Hematopoietic multipotent progenitor cell treated with erythropoietin and hydrocortisone succinate and interleukin-3 and kit ligand, for 6 days (in vitro differentiated cells): ENCODE results near the gene PSMC3IP.
"Not testable (repeated sequence)": the region's sequence is repeated elsewhere in the genome, so short reads cannot be mapped to it uniquely, and the experiment has no call there.

Experiments used
- DNase-seq: peaks from one replicate; pipeline ENCODE4 v3.0.0-alpha.2; 2015

PSMC3IP gene

GRCh38 chr17:42559075-42559474, 18.5 kb downstream of the PSMC3IP start:
- no peak for DNase-seq

- DNase-seq: not testable (repeated sequence)
Measured at GRCh38 chr17:42555961-42556617, 21.4 kb downstream of the PSMC3IP start.

GRCh38 chr17:42555122-42555622, 22.4 kb downstream of the PSMC3IP start:
- DNase-seq: no peak

- peak; percentile 89 for DNase-seq
Measured at GRCh38 chr17:42554250-42555121, 23.0 kb downstream of the PSMC3IP start.

- DNase-seq: no peak
Measured at GRCh38 chr17:42553866-42554249, 23.7 kb downstream of the PSMC3IP start.

GRCh38 chr17:42553161-42553818, 24.2 kb downstream of the PSMC3IP start:
- DNase-seq: no peak

GRCh38 chr17:42552736-42553135, 24.8 kb downstream of the PSMC3IP start, which contains the start of gene HSD17B1:
Gene HSD17B1 (plus strand): TSS chr17:42552923. CDS start chr17:42552934, 11 bp downstream.
- not testable (repeated sequence) for DNase-seq

GRCh38 chr17:42548993-42549755, 28.4 kb downstream of the PSMC3IP start:
- DNase-seq: no peak

GRCh38 chr17:42548070-42548837, 29.3 kb downstream of the PSMC3IP start:
- DNase-seq: peak; percentile 77

GRCh38 chr17:42547698-42548069, 29.8 kb downstream of the PSMC3IP start:
- DNase-seq: no peak

- DNase-seq: no peak
Measured at GRCh38 chr17:42547001-42547461, 30.5 kb downstream of the PSMC3IP start.

GRCh38 chr17:42545755-42546505, 31.6 kb downstream of the PSMC3IP start:
- DNase-seq: not testable (repeated sequence)

- no peak for DNase-seq
Measured at GRCh38 chr17:42544874-42545283, 32.6 kb downstream of the PSMC3IP start.

- no peak for DNase-seq
Measured at GRCh38 chr17:42543190-42544079, 34.1 kb downstream of the PSMC3IP start.

GRCh38 chr17:42541041-42541833, 36.3 kb downstream of the PSMC3IP start:
- DNase-seq: no peak

- not testable (repeated sequence) for DNase-seq
Measured at GRCh38 chr17:42540558-42540957, 37.0 kb downstream of the PSMC3IP start.

GRCh38 chr17:42538482-42538881, 39.0 kb downstream of the PSMC3IP start:
- no peak for DNase-seq

- DNase-seq: no peak
Measured at GRCh38 chr17:42537826-42538451, 39.6 kb downstream of the PSMC3IP start.
